ENCODE measurements around the gene ASAP2.
A peak's percentile ranks its signal among the peaks of the same experiment; 100 is the strongest.

The ASAP2 gene

DNA sequence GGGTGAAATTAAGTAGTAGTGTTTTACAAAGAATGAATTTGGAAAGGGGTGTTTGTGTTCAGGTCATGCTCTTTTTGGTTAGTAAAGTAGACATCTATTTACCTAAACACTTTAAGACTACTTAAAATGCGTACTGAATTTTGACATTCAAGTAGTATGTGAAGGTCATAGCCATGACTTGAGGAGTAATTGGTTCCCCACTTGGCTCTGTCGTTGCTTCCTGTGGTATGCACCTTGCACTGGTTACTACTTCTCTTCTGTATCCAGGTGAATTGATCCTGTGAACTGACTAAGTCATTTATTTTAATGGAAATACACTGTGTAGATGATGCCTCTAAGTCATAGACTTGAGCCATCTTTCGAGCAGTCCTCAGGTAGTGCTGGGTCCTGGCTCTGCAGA is 118.8 kb downstream of the ASAP2 start:
- no peak for DNase-seq (ENCODE audit: low spot score)

DNA sequence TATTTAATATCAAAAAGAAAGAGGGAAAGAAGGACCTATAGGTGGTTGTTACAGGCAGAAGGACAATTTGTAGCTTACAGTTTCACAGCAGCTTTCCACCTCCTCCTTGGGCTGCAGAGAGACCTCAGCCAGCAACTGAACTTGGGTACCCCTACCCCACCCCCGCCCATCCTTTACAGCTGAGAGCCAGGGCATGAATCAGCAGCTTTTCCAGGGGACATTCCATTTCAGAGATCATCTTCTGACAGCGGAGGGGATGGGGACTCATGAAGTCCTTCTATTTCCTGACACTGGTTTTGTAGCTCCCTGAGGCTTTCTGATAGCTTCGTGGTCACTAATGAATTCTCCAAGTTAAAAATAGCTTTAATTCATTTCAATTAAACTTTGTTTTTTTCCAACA is 120.4 kb downstream of the ASAP2 start:
- DNase-seq (ENCODE audit: low spot score) = no peak

DNA sequence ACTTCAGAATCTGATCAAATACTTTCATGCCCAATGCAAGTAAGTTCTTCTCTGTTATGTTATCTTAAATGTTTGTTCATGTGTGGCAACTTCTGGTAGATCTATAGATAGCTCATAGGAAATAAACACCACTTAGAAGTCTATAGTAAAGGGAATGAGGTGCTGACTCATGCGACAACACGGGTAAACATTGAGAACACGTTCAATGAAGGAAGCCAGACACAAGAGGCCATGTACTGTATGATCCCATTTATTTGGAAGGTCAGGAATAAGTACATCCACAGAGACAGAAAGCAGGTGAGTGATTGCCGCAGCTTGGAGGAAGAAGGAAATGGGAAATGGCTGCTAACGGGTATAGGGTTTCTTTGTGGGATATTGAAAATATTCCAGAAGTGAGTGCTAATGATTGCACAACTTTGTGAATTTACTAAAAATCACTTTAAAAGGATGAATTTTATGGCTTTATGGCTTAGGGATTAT is 121.3 kb downstream of the ASAP2 start:
- DNase-seq (ENCODE audit: low spot score) = no peak

DNA sequence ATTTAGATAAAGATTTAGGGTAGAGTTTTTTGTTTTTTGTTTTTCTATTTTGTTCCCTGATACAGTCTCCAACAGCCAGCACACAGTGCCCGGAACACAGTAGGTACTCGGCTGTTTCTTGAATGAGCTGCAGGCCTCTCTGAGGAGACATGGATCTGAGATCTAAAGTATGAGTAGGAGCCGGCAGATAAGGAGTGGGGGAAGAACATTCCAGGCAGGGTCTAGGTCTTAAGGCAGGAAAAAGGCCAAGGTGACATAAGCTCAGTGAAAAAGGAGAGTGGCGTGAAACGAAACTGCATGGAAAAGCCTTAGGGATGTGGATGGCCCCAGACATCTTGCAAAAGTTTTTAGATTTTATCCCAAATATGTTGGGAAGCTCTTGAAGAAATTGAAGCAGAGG is 122.3 kb downstream of the ASAP2 start:
- DNase-seq (ENCODE audit: low spot score) = no peak

DNA sequence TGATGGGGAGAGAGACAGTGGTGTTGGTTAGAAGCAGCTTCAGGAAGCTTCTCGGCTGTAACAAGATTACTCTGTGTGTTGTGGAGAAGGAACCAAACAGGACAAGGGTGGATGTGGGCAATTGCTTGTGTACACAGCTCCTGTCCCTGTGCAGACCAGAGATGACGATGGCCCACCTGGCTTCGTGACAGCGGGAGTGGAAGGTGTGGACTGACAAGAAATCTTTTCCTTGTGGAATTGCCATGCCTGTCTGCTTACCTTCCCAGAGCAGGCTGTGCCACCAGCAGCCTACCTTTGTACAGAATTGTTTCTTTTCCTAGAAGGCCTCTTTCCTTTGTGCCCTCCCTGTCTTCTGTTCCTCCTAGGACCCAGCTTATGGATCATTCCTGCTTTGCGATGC is 122.9 kb downstream of the ASAP2 start:
- DNase-seq (ENCODE audit: low spot score) = no peak

DNA sequence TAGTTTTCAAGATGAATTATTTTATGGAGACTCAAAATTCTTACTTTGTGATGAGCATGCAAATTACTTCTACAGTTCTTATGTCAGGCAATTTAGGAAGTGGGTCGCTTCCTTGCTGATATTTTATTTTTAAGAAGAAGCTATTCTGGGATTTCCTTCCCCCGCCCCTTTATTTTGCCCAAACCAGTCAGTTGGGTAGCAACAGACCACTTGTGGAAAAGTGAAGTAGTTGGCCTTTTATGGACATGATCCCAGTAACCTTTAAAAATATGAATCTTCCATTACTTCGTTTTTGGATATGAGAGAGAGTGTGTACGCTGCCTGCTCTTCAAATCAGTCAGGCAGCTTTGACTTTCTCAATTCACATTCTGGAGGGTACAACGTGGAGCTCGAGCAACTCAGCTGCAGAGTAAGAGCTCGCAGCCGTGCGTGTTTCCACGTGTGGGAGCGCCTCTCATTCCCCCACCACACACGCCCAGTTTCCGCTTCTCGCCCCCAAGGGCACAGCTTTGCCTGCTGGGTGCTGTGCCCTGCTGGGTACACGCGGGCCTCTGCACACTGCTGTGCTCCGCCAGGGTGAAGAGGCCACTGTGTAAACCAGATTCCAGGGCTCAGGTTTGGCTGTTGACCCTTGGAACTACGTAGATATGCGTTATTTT is 124.1 kb downstream of the ASAP2 start:
- DNase-seq (ENCODE audit: low spot score) = peak; percentile 29

DNA sequence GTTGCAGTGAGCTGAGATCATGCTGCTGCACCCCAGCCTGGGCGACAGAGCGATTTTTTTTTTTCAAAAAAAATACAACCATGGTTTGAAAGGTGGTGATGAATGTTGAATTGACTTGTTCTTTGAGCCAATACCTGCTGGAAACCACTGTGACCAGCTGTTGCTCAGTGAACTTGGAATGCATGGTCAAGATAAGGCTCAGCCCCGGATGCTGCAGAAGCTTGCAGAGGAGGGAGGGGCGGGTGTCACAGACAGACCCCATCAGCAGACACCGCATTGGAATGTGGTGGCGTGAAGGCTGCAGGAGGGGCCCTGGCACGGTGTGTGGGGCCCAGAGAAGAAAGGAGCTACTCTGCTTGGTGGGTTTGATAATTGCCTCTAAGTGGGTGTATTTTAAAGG is 125.1 kb downstream of the ASAP2 start:
- DNase-seq (ENCODE audit: low spot score) = no peak

DNA sequence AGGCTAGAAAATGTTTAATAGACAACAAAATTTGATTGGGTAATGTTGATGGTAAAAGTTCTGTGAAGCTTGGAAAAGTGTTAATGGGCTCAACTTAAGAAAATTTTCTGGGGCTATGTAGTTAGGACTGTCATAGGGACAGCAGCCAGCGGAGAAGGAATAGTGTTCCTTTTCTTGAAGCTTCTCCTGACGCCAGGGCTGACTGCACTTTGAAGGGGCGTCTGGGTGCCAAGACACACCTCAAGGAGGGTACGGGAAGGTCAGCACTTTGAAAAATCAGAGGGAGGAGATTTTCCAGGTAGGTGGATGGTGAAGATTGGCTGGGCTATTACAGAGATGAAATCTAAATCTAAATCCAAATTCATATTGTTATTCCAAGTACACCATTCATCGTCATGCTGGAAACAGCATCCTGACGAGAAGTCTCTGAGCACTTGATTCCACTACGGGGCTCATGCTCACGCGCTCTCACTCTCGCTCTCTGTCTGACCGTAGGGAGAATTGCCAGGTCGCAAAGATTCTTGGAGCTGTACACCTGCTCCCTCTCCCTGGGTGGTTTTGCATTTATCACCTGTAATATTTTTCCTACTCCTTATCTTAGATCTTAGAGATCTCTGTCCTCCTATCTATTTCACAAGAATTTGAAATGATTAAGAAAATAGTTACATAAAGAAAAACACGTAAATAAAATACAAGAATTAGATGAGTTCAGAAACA is 125.7 kb downstream of the ASAP2 start:
- no peak for DNase-seq (ENCODE audit: low spot score)

DNA sequence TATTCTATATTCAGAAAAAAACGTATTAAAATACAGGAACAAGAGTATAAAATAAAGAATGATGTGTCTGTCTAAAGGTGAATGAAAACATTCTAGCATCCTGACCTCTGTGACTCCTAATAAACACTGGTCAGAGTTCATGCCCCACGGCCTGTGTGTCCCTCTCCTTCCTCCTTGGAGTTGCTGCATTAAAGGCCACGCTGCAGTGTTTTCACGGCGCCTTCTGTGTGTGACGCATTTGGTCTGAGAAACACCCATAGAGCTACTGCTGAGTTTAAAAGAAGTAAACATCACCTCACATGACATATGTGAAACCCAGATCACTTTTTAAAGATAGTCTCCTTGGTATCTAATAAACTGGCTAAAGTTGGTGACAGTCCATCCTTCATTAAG is 126.2 kb downstream of the ASAP2 start:
- no peak for DNase-seq (ENCODE audit: low spot score)

DNA sequence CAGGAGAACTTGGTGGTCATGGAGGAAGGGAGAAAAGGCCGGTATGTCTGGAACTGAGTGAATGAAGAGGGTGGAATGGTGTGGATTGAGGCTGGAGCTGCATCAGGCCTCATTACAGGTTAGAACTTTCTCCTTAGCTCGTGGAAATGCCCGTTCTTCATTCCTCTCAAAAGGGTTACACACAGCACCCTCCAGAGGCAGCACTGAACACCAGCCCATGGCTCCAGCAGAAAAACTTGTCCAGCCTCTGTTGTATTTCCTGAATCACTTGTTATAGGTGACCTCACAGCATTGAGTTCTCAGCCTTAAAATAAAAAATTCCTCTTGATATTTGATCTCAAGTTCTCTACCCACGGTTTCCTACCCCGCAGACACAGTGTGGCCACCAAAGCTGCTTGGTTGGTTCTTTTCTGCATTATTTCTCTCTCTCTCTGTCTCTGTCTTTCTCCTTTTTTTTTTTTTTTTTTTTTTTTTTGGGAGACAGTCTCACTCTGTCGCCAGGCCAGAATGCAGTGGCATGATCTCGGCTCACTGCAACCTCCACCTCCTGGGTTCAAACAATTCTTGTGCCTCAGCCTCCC is 127.1 kb downstream of the ASAP2 start:
- peak; percentile 15 for DNase-seq (ENCODE audit: low spot score)

DNA sequence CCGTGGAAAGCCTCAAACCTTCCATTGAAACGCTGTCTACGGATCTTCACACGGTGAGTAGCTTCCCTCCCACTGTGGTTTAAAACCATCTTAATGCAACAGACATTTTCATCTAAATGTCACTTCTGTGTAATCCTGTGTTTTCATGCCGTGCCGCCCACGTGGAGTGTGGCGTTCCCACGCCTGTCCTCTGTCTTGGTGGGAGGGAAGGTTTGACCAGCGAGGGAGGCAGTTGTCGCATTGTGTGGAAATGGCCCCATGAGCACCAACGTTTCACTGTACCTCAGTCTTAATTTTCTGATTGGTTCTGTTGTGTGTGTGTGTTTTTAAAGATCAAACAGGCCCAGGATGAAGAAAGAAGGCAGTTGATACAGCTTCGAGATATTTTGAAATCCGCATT is 128.1 kb downstream of the ASAP2 start:
- DNase-seq (ENCODE audit: low spot score) = no peak

DNA sequence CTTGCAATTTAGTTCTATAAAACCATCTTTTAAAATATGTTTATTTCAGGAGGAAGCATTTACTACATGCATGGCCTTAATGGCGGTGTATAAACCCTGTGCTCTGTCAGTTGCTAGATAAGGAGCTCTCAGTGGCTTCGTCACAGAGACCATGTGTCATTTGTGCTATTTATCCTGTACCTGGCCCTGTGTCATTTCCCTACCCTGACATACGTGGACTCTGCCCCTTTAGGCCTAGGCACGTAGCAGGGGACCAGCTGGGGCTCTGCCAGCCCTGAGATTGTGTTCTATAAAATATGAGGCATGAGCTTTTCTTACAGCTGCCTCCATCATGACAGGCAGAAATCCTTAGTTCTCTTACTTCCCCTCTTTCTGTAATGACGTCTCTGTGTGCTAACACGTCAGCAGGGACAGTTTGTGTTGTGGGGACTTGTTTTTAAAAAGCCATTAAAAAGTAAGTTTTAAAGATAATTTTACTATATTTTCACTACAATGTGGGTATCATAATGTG is 128.8 kb downstream of the ASAP2 start:
- DNase-seq (ENCODE audit: low spot score) = no peak

DNA sequence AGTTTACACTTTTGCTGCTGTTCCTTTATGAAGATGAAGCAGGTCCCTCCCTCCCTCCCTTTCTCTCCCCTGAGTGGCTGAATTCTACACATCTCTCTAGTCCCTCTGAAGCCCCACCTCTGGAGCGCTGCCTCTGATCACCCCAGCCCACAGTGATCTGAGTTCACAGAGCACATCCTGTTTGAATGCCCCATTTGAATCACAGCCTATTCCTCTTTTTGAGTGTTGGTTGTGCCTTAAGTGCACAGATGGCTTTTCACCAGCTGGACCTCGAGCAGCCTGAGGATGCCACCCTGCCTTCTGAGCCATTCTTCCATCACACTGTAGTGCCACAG is 129.6 kb downstream of the ASAP2 start:
- peak; percentile 85 for DNase-seq (ENCODE audit: low spot score)

DNA sequence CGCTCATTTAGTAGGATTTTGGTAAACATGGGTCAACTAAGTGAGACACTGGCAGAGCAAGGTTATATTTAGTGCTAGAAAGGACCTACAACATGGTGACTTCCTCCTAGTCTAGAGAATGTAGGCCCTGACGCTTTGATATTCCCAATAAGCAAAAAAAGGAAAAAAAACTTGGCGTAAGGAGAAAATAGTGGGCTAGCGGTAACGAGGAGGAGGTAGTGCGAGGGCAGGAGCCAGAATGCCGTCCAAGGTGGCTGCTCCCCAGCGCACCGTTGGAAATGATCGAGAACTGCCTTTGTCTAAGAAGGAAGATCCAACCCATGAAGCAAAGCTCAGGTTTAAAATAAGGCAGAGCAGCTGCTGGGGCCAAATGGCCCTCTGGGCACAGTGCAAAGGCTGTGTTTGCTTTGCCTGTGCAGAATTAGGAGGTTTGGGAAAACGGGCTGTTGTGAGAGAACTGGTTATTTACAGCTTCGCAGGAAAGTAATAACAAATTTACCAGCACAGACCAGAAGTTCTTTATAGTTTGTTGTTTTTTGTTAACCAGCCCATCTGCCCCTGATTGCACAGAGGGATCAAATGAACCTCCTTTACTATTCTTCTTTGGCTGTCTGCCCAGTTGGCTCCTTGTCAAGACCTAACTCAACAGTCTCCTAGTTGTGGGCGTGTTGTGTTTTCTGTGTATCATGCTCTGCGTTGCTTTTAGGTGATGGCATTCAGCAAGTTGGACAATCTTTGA is 130.1 kb downstream of the ASAP2 start:
- no peak for DNase-seq (ENCODE audit: low spot score)

DNA sequence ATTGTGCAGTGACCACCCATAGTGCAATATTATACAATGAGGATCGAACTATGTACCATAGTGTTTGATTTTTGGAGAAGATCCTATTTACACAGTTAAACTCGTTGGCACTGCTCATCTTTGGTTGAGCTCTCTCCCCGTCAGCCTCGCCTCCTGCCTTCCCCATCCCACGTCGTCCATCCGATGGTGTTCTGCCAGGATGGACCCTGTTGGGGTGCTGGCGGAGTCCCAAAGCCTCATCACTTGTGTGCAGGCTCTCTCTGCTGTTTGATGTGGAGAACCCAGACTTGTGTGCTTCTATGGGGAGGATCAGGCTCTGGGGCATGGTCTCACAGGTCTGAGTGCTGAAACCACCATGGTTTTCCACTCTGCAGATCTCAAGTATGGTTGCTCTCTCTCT is 131.3 kb downstream of the ASAP2 start:
- no peak for DNase-seq (ENCODE audit: low spot score)

DNA sequence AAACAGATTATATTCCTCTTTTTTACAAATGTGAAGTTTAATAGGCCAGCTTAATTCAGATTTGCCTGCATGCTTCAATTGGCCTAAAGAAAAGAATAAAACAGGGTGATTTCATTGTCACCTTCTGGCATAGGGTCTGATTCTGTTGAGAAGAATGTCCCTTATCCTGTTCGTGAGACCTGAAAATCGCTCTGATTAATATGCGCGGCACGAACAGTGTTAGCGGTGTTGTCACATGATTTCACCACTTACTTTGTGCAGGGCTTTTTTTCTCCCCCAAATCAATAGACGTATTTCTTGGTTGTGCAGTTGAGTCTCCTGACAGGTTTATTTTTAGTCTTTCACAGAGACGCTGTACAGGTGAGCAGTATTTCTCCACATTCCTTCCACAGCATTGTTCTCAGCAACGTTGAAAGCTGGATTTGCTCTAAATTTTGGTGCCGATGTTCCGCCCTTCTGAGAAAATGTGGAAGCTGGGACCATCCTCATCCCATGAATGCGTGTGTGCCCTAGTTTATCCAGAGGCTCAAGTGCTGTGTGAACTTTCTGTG is 134.8 kb downstream of the ASAP2 start:
- no peak for DNase-seq (ENCODE audit: low spot score)

DNA sequence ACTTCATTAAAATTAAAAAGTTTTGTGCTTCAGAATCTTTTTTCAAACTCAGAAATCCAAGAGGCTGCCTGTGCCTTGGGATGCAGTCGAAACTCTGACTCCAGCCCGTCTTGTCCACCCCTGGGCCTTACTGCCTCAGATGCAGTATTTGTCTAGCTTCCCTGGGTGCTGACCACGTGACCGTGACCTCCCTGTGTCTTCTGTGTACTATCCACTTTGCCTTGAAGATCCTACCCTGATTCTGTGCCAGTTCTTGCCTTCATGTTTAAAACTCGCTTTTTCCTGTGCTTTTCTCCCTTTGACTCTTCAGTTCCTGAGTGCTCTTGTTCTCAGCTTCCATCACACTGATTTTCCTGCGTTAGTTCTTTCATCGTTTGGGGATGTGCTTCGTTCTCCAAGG is 136.0 kb downstream of the ASAP2 start:
- DNase-seq (ENCODE audit: low spot score) = no peak

DNA sequence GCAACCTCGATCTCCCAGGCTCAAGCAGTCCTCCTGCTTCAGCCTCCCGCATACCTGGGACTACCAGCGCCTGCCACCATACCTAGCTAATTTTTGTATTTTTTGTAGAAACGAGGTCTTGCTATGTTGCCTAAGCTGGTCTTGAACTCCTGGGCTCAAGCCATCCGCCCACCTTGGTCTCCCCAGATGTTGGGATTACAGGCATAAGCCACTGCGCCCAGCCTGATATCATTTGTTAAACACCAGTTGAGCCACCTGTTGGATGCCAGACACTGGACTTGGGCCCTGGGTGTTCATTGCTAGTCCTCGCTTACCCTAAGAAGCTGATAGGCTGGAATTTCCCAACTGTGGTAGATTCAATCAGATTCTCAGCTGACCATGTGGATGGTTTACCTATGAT is 136.9 kb downstream of the ASAP2 start:
- no peak for DNase-seq (ENCODE audit: low spot score)

DNA sequence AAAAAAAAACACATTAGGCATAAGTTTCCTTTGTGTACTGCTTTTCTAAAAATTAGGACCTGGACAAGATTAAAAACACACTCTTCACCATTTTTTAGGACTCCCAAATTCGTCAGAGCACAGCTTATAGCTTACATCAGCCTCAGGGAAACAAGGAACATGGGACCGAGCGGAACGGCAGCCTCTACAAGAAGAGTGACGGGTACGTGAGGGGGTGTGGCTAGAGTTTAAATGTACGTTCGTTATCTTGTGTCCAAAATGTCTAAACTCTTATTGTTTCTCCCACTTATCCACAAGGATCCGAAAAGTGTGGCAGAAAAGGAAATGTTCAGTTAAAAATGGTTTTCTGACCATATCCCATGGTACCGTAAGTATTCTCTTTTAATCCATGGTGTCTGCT is 137.8 kb downstream of the ASAP2 start:
- DNase-seq (ENCODE audit: low spot score) = no peak

DNA sequence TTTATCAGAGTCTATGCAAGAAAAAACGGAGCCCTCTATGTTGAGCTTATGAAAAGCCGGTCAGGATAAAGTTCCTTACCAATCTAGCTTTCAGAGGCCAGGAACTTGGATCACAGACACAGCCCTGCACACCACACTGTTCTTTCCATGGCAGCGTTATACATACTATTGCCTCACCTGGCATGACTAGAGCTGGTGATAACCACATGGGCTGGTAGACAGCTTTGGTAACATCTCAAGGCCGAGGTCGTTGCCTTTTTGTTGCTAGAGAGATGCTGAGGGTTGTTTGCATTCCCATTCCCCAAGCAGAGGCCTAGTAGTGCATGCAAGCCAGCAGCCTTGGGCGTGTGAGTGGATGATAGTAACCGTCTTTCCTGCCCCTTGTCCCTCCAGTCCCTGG is 138.7 kb downstream of the ASAP2 start:
- DNase-seq (ENCODE audit: low spot score) = no peak

DNA sequence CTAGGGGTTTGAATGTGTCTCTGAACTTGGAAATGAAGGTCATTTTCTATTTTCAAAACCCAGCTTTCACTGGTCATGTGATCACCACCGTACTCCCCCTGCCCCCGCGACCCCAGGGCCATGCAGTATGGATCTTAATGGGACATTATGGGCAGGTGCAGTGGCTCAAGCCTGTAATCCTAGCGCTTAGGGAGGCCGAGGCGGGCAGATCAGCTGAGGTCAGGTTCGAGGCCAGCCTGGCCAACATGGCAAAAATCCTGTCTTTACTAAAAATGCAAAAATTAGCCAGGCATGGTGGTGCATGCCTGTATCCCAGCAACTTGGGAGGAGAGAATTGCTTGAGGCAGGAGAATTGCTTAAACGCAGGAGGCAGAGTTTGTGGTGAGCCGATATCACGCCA is 139.4 kb downstream of the ASAP2 start:
- no peak for DNase-seq (ENCODE audit: low spot score)

DNA sequence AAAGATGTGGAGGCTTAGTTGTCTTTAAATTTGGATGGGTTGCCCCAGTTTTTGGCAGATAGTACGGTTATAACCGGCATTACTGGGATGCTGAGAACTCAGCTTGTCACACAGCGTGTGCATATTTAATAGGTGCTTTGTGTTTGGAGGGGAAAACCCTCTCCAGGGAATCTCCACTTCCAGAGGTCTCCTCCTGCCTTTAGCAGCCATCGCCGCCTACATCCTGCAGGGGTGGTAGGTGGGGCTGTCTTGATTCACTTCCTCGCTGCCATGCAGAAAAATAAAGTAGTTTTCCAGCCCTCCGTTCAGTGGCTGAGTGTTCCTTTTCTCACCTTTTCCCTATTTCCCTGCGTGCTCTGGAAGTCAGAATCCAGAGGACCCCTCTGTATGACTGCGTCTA is 140.3 kb downstream of the ASAP2 start:
- DNase-seq (ENCODE audit: low spot score) = no peak
